WTC11 (cell line): ENCODE data around the gene OR2W3. TPM values are rescaled to one million over a fixed set of nuclear protein-coding genes. Genes with fewer than 3 reads are reported as not detected.

ENCODE experiments used
- ATAC-seq: fragments of 200-7000 bp; cut with Tn5 transposase; 2 replicates; pipeline ENCODE4 v1.10.0; 2021; ENCODE audit warnings: mild to moderate bottlenecking, moderate library complexity
- CTCF ChIA-PET: fragments of 300-600 bp; sonication (Branson Sonifier 250); formaldehyde crosslinking; loops from one replicate; lab custom pipeline; 2021; ENCODE audit warnings: antibody characterized with exemption; lab: Charles Lee
- POLR2A ChIA-PET: fragments of 350-600 bp; sonication (Branson Sonifier 250); formaldehyde crosslinking; loops from one replicate; lab custom pipeline; 2021; ENCODE audit warnings: antibody characterized with exemption; lab: Charles Lee
- DNase-seq: peaks from one replicate; pipeline ENCODE4 v3.0.0; 2021; ENCODE audit warnings: low spot score
- H3K27ac Mint-ChIP-seq: 2 replicates; pipeline ENCODE4 v1.8.0; 2021; ENCODE audit warnings: mixed read lengths
- H3K27me3 Mint-ChIP-seq: 2 replicates; pipeline ENCODE4 v1.8.0; 2021; ENCODE audit warnings: low read depth, mild to moderate bottlenecking, moderate library complexity, mixed read lengths
- H3K36me3 Mint-ChIP-seq: 2 replicates; pipeline ENCODE4 v1.8.0; 2021; ENCODE audit warnings: mixed read lengths
- H3K4me1 Mint-ChIP-seq: 2 replicates; pipeline ENCODE4 v1.8.0; 2022; ENCODE audit warnings: mixed read lengths
- H3K4me3 Mint-ChIP-seq: 2 replicates; pipeline ENCODE4 v1.8.0; 2021; ENCODE audit warnings: mild to moderate bottlenecking, moderate library complexity, mixed read lengths
- H3K9me3 Mint-ChIP-seq: 2 replicates; pipeline ENCODE4 v1.8.0; 2021; ENCODE audit warnings: mixed read lengths
- ETV6 ChIP-seq: sonication (generic); formaldehyde crosslinking; IDR thresholded peaks from 2 replicates; pipeline ENCODE4 v1.8.1; 2022; ENCODE audit warnings: mild to moderate bottlenecking, missing genetic modification reagents
- KAT7 ChIP-seq: sonication (generic); formaldehyde crosslinking; IDR thresholded peaks from 2 replicates; pipeline ENCODE4 v1.8.1; 2023; ENCODE audit warnings: missing genetic modification reagents, mild to moderate bottlenecking, borderline replicate concordance
- NR1H2 ChIP-seq: sonication (generic); formaldehyde crosslinking; IDR thresholded peaks from 2 replicates; pipeline ENCODE4 v1.9.0; 2021; ENCODE audit warnings: mild to moderate bottlenecking, moderate library complexity, missing genetic modification reagents
- PRRX2 ChIP-seq: fragments of 250-450 bp; sonication (Bioruptor Pico); IDR thresholded peaks from 2 replicates; pipeline ENCODE4 v1.8.0; 2021; ENCODE audit warnings: mild to moderate bottlenecking
- RORB ChIP-seq: fragments of 250-450 bp; sonication (Bioruptor Pico); IDR thresholded peaks from 2 replicates; pipeline ENCODE4 v1.9.0; 2021; ENCODE audit warnings: mild to moderate bottlenecking
- SP1 ChIP-seq: sonication (generic); formaldehyde crosslinking; conservative IDR thresholded peaks from 2 replicates; pipeline ENCODE4 v1.8.1; 2022; ENCODE audit warnings: missing genetic modification reagents
- TEAD4 ChIP-seq: sonication (generic); formaldehyde crosslinking; IDR thresholded peaks from 2 replicates; pipeline ENCODE4 v1.8.0; 2022; ENCODE audit warnings: mild to moderate bottlenecking, missing genetic modification reagents
- ZNF219 ChIP-seq: sonication (generic); formaldehyde crosslinking; IDR thresholded peaks from 2 replicates; pipeline ENCODE4 v1.8.0; 2023; ENCODE audit warnings: missing genetic modification reagents, mild to moderate bottlenecking, borderline replicate concordance
- ZNF423 ChIP-seq: fragments of 250-450 bp; sonication (Bioruptor Pico); IDR thresholded peaks from 2 replicates; pipeline ENCODE4 v2.1.2; 2022; ENCODE audit warnings: mild to moderate bottlenecking, moderate library complexity
- total RNA-seq: library from RNA; stranded (reverse); gene quantifications from 3 replicates; pipeline ENCODE4 v1.2.3, GENCODE V29; 2021
- TF ChIP-seq, protein P1 (sequence below): sonication (generic); formaldehyde crosslinking; IDR thresholded peaks from 2 replicates; pipeline ENCODE4 v1.8.1; 2022; ENCODE audit warnings: missing genetic modification reagents, borderline replicate concordance
- TF ChIP-seq, protein P2 (sequence below): sonication (generic); formaldehyde crosslinking; conservative IDR thresholded peaks from 2 replicates; pipeline ENCODE4 v1.8.1; 2023; ENCODE audit warnings: mild to moderate bottlenecking, low read depth, missing genetic modification reagents, moderate library complexity
- TF ChIP-seq, protein P3 (sequence below): sonication (generic); formaldehyde crosslinking; IDR thresholded peaks from 2 replicates; pipeline ENCODE4 v1.8.0; 2022; ENCODE audit warnings: mild to moderate bottlenecking, missing genetic modification reagents
- TF ChIP-seq, protein P4 (sequence below): sonication (generic); formaldehyde crosslinking; IDR thresholded peaks from 2 replicates; pipeline ENCODE4 v1.8.1; 2023; ENCODE audit warnings: mild to moderate bottlenecking, missing genetic modification reagents, moderate library complexity
- TF ChIP-seq, protein P5 (sequence below): sonication (generic); formaldehyde crosslinking; IDR thresholded peaks from 2 replicates; pipeline ENCODE4 v1.8.0; 2022; ENCODE audit warnings: mild to moderate bottlenecking, missing genetic modification reagents
- TF ChIP-seq, protein P6 (sequence below): fragments of 250-450 bp; sonication (Bioruptor Pico); IDR thresholded peaks from 2 replicates; pipeline ENCODE4 v1.9.0; 2021; ENCODE audit warnings: mild to moderate bottlenecking
- TF ChIP-seq, protein P7 (sequence below): sonication (generic); formaldehyde crosslinking; IDR thresholded peaks from 2 replicates; pipeline ENCODE4 v1.8.1; 2023; ENCODE audit warnings: mild to moderate bottlenecking, missing genetic modification reagents
- TF ChIP-seq, protein P8 (sequence below): fragments of 250-450 bp; sonication (Bioruptor Pico); IDR thresholded peaks from 2 replicates; pipeline ENCODE4 v2.1.2; 2022; ENCODE audit warnings: mild to moderate bottlenecking, moderate library complexity

The OR2W3 gene
- total RNA-seq, 1 experiment from 2014 or later: 0.17 TPM

DNA sequence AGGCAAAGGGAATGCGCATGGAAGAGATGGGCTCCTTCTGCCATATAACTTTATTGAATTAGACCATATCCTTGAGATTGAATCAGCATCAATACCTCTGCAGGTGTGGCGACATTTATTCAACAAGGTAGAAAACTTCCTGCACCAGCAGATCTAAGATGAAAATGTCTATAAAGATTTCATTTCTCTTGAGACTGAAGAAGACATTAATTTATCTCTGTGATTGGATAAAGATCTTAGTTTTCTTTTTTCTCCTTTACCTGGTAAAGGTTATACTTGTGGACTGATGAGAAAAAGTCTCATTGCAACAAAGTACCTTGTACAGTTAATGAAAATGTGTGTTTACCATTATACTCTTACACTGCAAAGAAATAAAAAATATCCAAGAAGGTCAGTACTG lies 24.6 kb downstream of the OR2W3 start, which contains the start of gene OR2T8 (continued):
- TF ChIP-seq, protein P1, sequence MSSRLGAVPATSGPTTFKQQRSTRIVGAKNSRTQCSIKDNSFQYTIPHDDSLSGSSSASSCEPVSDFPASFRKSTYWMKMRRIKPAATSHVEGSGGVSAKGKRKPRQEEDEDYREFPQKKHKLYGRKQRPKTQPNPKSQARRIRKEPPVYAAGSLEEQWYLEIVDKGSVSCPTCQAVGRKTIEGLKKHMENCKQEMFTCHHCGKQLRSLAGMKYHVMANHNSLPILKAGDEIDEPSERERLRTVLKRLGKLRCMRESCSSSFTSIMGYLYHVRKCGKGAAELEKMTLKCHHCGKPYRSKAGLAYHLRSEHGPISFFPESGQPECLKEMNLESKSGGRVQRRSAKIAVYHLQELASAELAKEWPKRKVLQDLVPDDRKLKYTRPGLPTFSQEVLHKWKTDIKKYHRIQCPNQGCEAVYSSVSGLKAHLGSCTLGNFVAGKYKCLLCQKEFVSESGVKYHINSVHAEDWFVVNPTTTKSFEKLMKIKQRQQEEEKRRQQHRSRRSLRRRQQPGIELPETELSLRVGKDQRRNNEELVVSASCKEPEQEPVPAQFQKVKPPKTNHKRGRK (CRISPR knock-in tag): no peak

DNA sequence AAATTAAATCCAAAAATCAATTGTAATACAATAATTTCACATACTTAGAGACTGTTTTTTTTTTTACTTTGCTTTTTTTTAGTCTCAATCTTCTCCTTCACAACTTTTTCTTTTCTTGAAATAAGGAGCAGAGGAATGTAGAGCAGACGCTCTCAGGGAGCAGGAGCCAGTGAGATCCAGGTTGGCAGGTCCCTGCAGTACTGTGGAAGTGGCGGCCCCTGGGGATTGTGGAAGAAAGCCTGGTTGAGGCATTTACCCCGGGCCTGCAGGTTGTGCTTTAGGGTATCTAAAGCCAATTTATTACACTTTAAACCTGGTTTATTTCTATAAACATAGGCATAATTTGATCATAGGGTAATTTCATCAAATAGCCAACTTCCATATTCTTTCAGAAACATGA lies 28.6 kb downstream of the OR2W3 start:
- H3K9me3 Mint-ChIP-seq: peaks cover 48% of the 10 kb centered on the region
- H3K36me3 Mint-ChIP-seq: peaks cover 16% of the 10 kb centered on the region
- DNase-seq (peak; percentile 21), ATAC-seq (peak; percentile 73)
- ChIA-PET CTCF (no interaction called here), POLR2A (no interaction called here)
- H3K27me3 Mint-ChIP-seq: peaks cover 5% of the 10 kb centered on the region
- TF ChIP-seq SP1 (CRISPR knock-in tag): no peak
- TF ChIP-seq KAT7 (CRISPR knock-in tag): no peak
- no peak for TF ChIP-seq RORB (CRISPR knock-in tag)
- no peak for TF ChIP-seq PRRX2
- TF ChIP-seq, protein P2, sequence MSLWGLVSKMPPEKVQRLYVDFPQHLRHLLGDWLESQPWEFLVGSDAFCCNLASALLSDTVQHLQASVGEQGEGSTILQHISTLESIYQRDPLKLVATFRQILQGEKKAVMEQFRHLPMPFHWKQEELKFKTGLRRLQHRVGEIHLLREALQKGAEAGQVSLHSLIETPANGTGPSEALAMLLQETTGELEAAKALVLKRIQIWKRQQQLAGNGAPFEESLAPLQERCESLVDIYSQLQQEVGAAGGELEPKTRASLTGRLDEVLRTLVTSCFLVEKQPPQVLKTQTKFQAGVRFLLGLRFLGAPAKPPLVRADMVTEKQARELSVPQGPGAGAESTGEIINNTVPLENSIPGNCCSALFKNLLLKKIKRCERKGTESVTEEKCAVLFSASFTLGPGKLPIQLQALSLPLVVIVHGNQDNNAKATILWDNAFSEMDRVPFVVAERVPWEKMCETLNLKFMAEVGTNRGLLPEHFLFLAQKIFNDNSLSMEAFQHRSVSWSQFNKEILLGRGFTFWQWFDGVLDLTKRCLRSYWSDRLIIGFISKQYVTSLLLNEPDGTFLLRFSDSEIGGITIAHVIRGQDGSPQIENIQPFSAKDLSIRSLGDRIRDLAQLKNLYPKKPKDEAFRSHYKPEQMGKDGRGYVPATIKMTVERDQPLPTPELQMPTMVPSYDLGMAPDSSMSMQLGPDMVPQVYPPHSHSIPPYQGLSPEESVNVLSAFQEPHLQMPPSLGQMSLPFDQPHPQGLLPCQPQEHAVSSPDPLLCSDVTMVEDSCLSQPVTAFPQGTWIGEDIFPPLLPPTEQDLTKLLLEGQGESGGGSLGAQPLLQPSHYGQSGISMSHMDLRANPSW (CRISPR knock-in tag): no peak
- TF ChIP-seq, protein P3, sequence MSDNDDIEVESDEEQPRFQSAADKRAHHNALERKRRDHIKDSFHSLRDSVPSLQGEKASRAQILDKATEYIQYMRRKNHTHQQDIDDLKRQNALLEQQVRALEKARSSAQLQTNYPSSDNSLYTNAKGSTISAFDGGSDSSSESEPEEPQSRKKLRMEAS: no peak
- TF ChIP-seq, protein P4, sequence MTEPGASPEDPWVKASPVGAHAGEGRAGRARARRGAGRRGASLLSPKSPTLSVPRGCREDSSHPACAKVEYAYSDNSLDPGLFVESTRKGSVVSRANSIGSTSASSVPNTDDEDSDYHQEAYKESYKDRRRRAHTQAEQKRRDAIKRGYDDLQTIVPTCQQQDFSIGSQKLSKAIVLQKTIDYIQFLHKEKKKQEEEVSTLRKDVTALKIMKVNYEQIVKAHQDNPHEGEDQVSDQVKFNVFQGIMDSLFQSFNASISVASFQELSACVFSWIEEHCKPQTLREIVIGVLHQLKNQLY (CRISPR knock-in tag): no peak
- TF ChIP-seq, protein P5, sequence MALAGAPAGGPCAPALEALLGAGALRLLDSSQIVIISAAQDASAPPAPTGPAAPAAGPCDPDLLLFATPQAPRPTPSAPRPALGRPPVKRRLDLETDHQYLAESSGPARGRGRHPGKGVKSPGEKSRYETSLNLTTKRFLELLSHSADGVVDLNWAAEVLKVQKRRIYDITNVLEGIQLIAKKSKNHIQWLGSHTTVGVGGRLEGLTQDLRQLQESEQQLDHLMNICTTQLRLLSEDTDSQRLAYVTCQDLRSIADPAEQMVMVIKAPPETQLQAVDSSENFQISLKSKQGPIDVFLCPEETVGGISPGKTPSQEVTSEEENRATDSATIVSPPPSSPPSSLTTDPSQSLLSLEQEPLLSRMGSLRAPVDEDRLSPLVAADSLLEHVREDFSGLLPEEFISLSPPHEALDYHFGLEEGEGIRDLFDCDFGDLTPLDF (CRISPR knock-in tag): no peak
- TF ChIP-seq, protein P6, sequence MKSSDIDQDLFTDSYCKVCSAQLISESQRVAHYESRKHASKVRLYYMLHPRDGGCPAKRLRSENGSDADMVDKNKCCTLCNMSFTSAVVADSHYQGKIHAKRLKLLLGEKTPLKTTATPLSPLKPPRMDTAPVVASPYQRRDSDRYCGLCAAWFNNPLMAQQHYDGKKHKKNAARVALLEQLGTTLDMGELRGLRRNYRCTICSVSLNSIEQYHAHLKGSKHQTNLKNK (CRISPR knock-in tag): no peak
- TF ChIP-seq, protein P7, sequence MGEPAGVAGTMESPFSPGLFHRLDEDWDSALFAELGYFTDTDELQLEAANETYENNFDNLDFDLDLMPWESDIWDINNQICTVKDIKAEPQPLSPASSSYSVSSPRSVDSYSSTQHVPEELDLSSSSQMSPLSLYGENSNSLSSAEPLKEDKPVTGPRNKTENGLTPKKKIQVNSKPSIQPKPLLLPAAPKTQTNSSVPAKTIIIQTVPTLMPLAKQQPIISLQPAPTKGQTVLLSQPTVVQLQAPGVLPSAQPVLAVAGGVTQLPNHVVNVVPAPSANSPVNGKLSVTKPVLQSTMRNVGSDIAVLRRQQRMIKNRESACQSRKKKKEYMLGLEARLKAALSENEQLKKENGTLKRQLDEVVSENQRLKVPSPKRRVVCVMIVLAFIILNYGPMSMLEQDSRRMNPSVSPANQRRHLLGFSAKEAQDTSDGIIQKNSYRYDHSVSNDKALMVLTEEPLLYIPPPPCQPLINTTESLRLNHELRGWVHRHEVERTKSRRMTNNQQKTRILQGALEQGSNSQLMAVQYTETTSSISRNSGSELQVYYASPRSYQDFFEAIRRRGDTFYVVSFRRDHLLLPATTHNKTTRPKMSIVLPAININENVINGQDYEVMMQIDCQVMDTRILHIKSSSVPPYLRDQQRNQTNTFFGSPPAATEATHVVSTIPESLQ (CRISPR knock-in tag): no peak
- TF ChIP-seq ZNF423 (CRISPR knock-in tag): no peak
- no peak for TF ChIP-seq NR1H2
- no peak for TF ChIP-seq ZNF219 (CRISPR knock-in tag)
- no peak for TF ChIP-seq ETV6
- TF ChIP-seq, protein P8, sequence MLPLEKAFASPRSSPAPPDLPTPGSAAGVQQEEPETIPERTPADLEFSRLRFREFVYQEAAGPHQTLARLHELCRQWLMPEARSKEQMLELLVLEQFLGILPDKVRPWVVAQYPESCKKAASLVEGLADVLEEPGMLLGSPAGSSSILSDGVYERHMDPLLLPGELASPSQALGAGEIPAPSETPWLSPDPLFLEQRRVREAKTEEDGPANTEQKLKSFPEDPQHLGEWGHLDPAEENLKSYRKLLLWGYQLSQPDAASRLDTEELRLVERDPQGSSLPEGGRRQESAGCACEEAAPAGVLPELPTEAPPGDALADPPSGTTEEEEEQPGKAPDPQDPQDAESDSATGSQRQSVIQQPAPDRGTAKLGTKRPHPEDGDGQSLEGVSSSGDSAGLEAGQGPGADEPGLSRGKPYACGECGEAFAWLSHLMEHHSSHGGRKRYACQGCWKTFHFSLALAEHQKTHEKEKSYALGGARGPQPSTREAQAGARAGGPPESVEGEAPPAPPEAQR (CRISPR knock-in tag): no peak
- no peak for TF ChIP-seq TEAD4 (CRISPR knock-in tag)
- no peak overlapping the region for H3K4me3 Mint-ChIP-seq
- H3K4me1 Mint-ChIP-seq: 0 out of 2 replicates have a peak, but pooled peaks cover 3% of the 10 kb centered on the region
- H3K27ac Mint-ChIP-seq: no peak overlapping the region
